SK-N-SH (cell line): ENCODE results near the gene C4orf50. TPM values are rescaled to one million over a fixed set of nuclear protein-coding genes. Genes with fewer than 3 reads are reported as not detected.

Experiments
- CTCF ChIA-PET: fragments of 300-600, 350-600 bp; formaldehyde crosslinking; extraction: SDS; loops from one replicate; lab custom pipeline; 2021; lab: Yijun Ruan, JAX
- POLR2A ChIA-PET: fragments of 350-600 bp; sonication (Branson Sonifier 250); formaldehyde crosslinking; extraction: SDS; loops from one replicate; lab custom pipeline; 2020; ENCODE audit warnings: antibody characterized with exemption, inconsistent platforms; lab: Yijun Ruan, JAX
- DNase-seq: peaks from one replicate; pipeline ENCODE4 v3.0.0; 2012
- H2AFZ ChIP-seq: fragments of 200-600 bp; sonication (generic); 2 replicates; pipeline ENCODE4 v1.8.1; 2016; ENCODE audit warnings: antibody characterized with exemption, mild to moderate bottlenecking, low read depth
- H3F3A ChIP-seq: fragments of 200-600 bp; sonication (generic); replicated peaks from 2 replicates; pipeline ENCODE3; 2016; ENCODE audit warnings: antibody characterized with exemption, mild to moderate bottlenecking; ENCODE audit not compliant: insufficient read depth
- H3K27ac ChIP-seq, 2 experiments: fragments of 200-500 bp in 1 of 2; fragments of 200-600 bp in 1 of 2; sonication (Bioruptor generic) in 1 of 2; sonication (generic), shearing (Covaris generic) in 1 of 2; 2 replicates each; pipeline versions ENCODE4 v1.5.1 to v1.6.1; 2014 to 2016; ENCODE audit warnings: low read depth in 2 of 2, inconsistent platforms in 1 of 2, low read length in 1 of 2, mild to moderate bottlenecking in 1 of 2, mixed read lengths in 1 of 2
- H3K27me3 ChIP-seq: fragments of 200-600 bp; sonication (generic), shearing (Covaris generic); 2 replicates; pipeline ENCODE4 v1.6.1; 2016; ENCODE audit warnings: mixed run types; ENCODE audit not compliant: insufficient read depth
- H3K36me3 ChIP-seq, 2 experiments: fragments of 200-500 bp in 1 of 2; fragments of 200-600 bp in 1 of 2; sonication (Bioruptor generic) in 1 of 2; sonication (generic) in 1 of 2; replicated peaks in 1 of 2; 2 replicates each; pipeline versions ENCODE3 to v1.5.1; 2014 to 2016; ENCODE audit warnings: low read length in 1 of 2, mild to moderate bottlenecking in 1 of 2; ENCODE audit not compliant: insufficient read depth in 2 of 2, control insufficient read depth in 1 of 2
- H3K4me1 ChIP-seq, 2 experiments: fragments of 200-500 bp in 1 of 2; fragments of 200-600 bp in 1 of 2; sonication (Bioruptor generic) in 1 of 2; sonication (generic), shearing (Covaris generic) in 1 of 2; 2 replicates each; pipeline versions ENCODE4 v1.5.1 to v1.6.1; 2014 to 2016; ENCODE audit warnings: low read depth in 1 of 2, low read length in 1 of 2, mixed run types in 1 of 2; ENCODE audit not compliant: insufficient read depth in 2 of 2, control insufficient read depth in 1 of 2
- H3K4me2 ChIP-seq: fragments of 200-600 bp; sonication (generic), shearing (Covaris generic); 2 replicates; pipeline ENCODE4 v1.6.1; 2017; ENCODE audit warnings: mixed run types
- H3K4me3 ChIP-seq, 2 experiments: fragments of 200-500 bp in 1 of 2; fragments of 200-600 bp in 1 of 2; sonication (Bioruptor generic) in 1 of 2; sonication (generic), shearing (Covaris generic) in 1 of 2; 2 replicates each; pipeline versions ENCODE4 v1.5.1 to v1.8.1; 2014 to 2016; ENCODE audit warnings: low read depth in 2 of 2, inconsistent platforms in 1 of 2, low read length in 1 of 2, mild to moderate bottlenecking in 1 of 2, mixed read lengths in 1 of 2, moderate library complexity in 1 of 2
- H3K79me2 ChIP-seq: fragments of 200-600 bp; sonication (generic); 2 replicates; pipeline ENCODE4 v1.8.1; 2017; ENCODE audit warnings: mild to moderate bottlenecking; ENCODE audit not compliant: insufficient read depth
- H3K9ac ChIP-seq: fragments of 200-600 bp; sonication (generic); 2 replicates; pipeline ENCODE4 v1.6.1; 2017; ENCODE audit warnings: mixed run types
- H3K9me2 ChIP-seq: fragments of 200-600 bp; sonication (generic); 2 replicates; pipeline ENCODE4 v1.6.1; 2017; ENCODE audit warnings: mixed run types
- H3K9me3 ChIP-seq: fragments of 200-600 bp; sonication (generic); 2 replicates; pipeline ENCODE4 v1.6.1; 2017; ENCODE audit warnings: mixed run types, mild to moderate bottlenecking, moderate library complexity
- H4K20me1 ChIP-seq: fragments of 200-600 bp; sonication (generic); 2 replicates; pipeline ENCODE4 v1.6.1; 2017; ENCODE audit warnings: mild to moderate bottlenecking, mixed run types; ENCODE audit not compliant: insufficient read depth
- CHD2 ChIP-seq: fragments of 150-350 bp; IDR thresholded peaks from 2 replicates; pipeline ENCODE4 v1.6.1; 2018; ENCODE audit warnings: low read length; ENCODE audit not compliant: partially characterized antibody
- EP300 ChIP-seq, 2 experiments: IDR thresholded peaks; 2 replicates each; pipeline versions ENCODE4 v1.4.0 to v1.6.1; 2012; ENCODE audit warnings: borderline replicate concordance in 1 of 2, low read depth in 1 of 2, low read length in 1 of 2
- GABPA ChIP-seq: IDR thresholded peaks from 2 replicates; pipeline ENCODE4 v1.4.0; 2012; ENCODE audit warnings: low read depth, mild to moderate bottlenecking
- GATA2 ChIP-seq: sonication (generic); formaldehyde crosslinking; IDR thresholded peaks from 2 replicates; pipeline ENCODE4 v1.5.0; 2020; ENCODE audit warnings: mild to moderate bottlenecking, missing genetic modification reagents
- JUND ChIP-seq: IDR thresholded peaks from 2 replicates; pipeline ENCODE4 v1.4.0; 2012
- MAX ChIP-seq: IDR thresholded peaks from 2 replicates; pipeline ENCODE4 v1.4.0; 2012; ENCODE audit warnings: low read depth
- MXI1 ChIP-seq: IDR thresholded peaks from 2 replicates; pipeline ENCODE4 v1.6.1; 2012; ENCODE audit warnings: mild to moderate bottlenecking, low read depth, low read length, improper control_type of control experiment
- NRF1 ChIP-seq: IDR thresholded peaks from 2 replicates; pipeline ENCODE4 v1.6.1; 2012; ENCODE audit warnings: low read depth, mild to moderate bottlenecking, low read length
- PBX3 ChIP-seq: IDR thresholded peaks from 2 replicates; pipeline ENCODE4; 2012
- RAD21 ChIP-seq: IDR thresholded peaks from 2 replicates; pipeline ENCODE4 v1.6.1; 2012; ENCODE audit warnings: mild to moderate bottlenecking, low read length
- REST ChIP-seq: IDR thresholded peaks from 2 replicates; pipeline ENCODE4 v1.6.1; 2012; ENCODE audit warnings: mild to moderate bottlenecking, low read depth, low read length, moderate library complexity
- RFX5 ChIP-seq: IDR thresholded peaks from 2 replicates; pipeline ENCODE4 v1.6.1; 2012; ENCODE audit warnings: mild to moderate bottlenecking, improper control_type of control experiment, low read length
- RXRA ChIP-seq: IDR thresholded peaks from 2 replicates; pipeline ENCODE4 v1.4.0; 2012; ENCODE audit warnings: low read depth, mild to moderate bottlenecking, borderline replicate concordance
- SMC3 ChIP-seq: IDR thresholded peaks from 2 replicates; pipeline ENCODE4 v1.6.1; 2012; ENCODE audit warnings: low read depth, low read length, improper control_type of control experiment
- TAF1 ChIP-seq: IDR thresholded peaks from 2 replicates; pipeline ENCODE4 v1.6.1; 2012; ENCODE audit warnings: low read depth, mild to moderate bottlenecking, low read length, moderate library complexity, borderline replicate concordance
- TCF12 ChIP-seq: IDR thresholded peaks from 2 replicates; pipeline ENCODE4 v1.4.0; 2012
- USF2 ChIP-seq: fragments of 150-350 bp; IDR thresholded peaks from 2 replicates; pipeline ENCODE4 v1.6.1; 2017; ENCODE audit warnings: antibody characterized with exemption, low read length, low read depth, borderline replicate concordance
- WGBS: methylation state at CpG from one replicate; pipeline ENCODE4 v1.1.6; 2017; ENCODE audit warnings: low lambda C conversion rate; 5-methylcytosine and 5-hydroxymethylcytosine counted together
- polyA plus RNA-seq, 3 experiments: library from polyadenylated mRNA; depleted of rRNA; stranded (reverse); fragments of >200 nt; gene quantifications; 2 replicates each; pipeline ENCODE4 v1.2.3, GENCODE V29; 2012

The C4orf50 gene
- polyA plus RNA-seq, 1 of the 3 experiments (the other 2 are of a cell fraction): under 0.01 TPM

- TF ChIP-seq REST (no peak), RFX5 (no peak), PBX3 (no peak), GABPA (no peak)
Observed at GRCh38 chr4:6041800-6042199, 23.6 kb upstream of the C4orf50 start (continued).

- H3K27me3 ChIP-seq: no peaks in the 10 kb centered on the region
- H3K36me3 ChIP-seq: no peaks in the 10 kb centered on the region
- no peaks in the 10 kb centered on the region for H3K9me2 ChIP-seq
- no peak overlapping the region for H2AFZ ChIP-seq
- no peaks in the 10 kb centered on the region for H3K79me2 ChIP-seq
- H3K27ac ChIP-seq: no peak overlapping the region
- H3F3A ChIP-seq: no peaks in the 10 kb centered on the region
- H3K9me3 ChIP-seq: no peaks in the 10 kb centered on the region
- H4K20me1 ChIP-seq: no peaks in the 10 kb centered on the region
- WGBS: 27% methylated on average over 3 of the region's 8 CpGs
- no peak for TF ChIP-seq TCF12
- TF ChIP-seq TAF1: no peak
- no peak for TF ChIP-seq GABPA
- no peak for TF ChIP-seq EP300 (IDR thresholded peaks at IDR 0.05; ENCODE audit: borderline replicate concordance in 1 of 2, low read depth in 1 of 2, low read length in 1 of 2)
- no peak for TF ChIP-seq GATA2 (CRISPR knock-in tag)
- TF ChIP-seq JUND: no peak
- TF ChIP-seq MAX: no peak
- TF ChIP-seq CHD2: no peak
- TF ChIP-seq MXI1: no peak
- TF ChIP-seq USF2: no peak
- TF ChIP-seq RAD21: no peak
- no peak for TF ChIP-seq SMC3
- no peak for TF ChIP-seq RXRA
- no peak for TF ChIP-seq NRF1
- ChIA-PET CTCF (interaction anchor here (0.7 to 1.7 kb wide), 2 partner anchors 10 to 49 kb away, joined by 4 to 5 read pairs; no protein-coding TSS in a partner anchor), POLR2A (no interaction called here)
- peaks cover 0 to 4% of the 10 kb centered on the region in 2 experiments; a peak in 1 of 4 replicates for H3K4me1 ChIP-seq
- no peak overlapping the region for H3K9ac ChIP-seq
- H3K4me2 ChIP-seq: no peak overlapping the region
- no peak overlapping the region for H3K4me3 ChIP-seq
- no peak for DNase-seq
Observed at GRCh38 chr4:6038711-6039110, 20.5 kb upstream of the C4orf50 start.
